Trophoblast cell (in vitro differentiated cells and primary cell): ENCODE data around the gene SLAMF9.

Experiments used
- DNase-seq, 2 donors: peaks; one replicate each; pipeline ENCODE4 v3.0.0-alpha.2; 2016
- H2AFZ ChIP-seq: 2 replicates; pipeline ENCODE4 v1.6.1; 2013; ENCODE audit warnings: low read length, moderate library complexity, mild to moderate bottlenecking; ENCODE audit not compliant: insufficient read depth, poor library complexity
- H2AK5ac ChIP-seq: 2 replicates; pipeline ENCODE4 v1.6.1; 2013; ENCODE audit warnings: mild to moderate bottlenecking, low read length
- H2BK120ac ChIP-seq: 2 replicates; pipeline ENCODE4 v1.6.1; 2013; ENCODE audit warnings: low read length, mild to moderate bottlenecking, moderate library complexity; ENCODE audit not compliant: insufficient read depth, poor library complexity
- H2BK12ac ChIP-seq: 2 replicates; pipeline ENCODE4 v1.6.1; 2013; ENCODE audit warnings: mild to moderate bottlenecking, low read length, moderate library complexity
- H2BK5ac ChIP-seq: 2 replicates; pipeline ENCODE4 v1.6.1; 2013; ENCODE audit warnings: low read length, low read depth, moderate library complexity, mild to moderate bottlenecking; ENCODE audit not compliant: poor library complexity
- H3K14ac ChIP-seq: 2 replicates; pipeline ENCODE4 v1.6.1; 2013; ENCODE audit warnings: mild to moderate bottlenecking, low read length
- H3K18ac ChIP-seq: 2 replicates; pipeline ENCODE4 v1.6.1; 2013; ENCODE audit warnings: mild to moderate bottlenecking, low read length
- H3K23ac ChIP-seq: 2 replicates; pipeline ENCODE4 v1.6.1; 2013; ENCODE audit warnings: low read length
- H3K27ac ChIP-seq: 2 replicates; pipeline ENCODE4 v1.5.1; 2013; ENCODE audit warnings: low read depth, mild to moderate bottlenecking, inconsistent platforms, low read length, moderate library complexity
- H3K27me3 ChIP-seq: 2 replicates; pipeline ENCODE4 v1.6.1; 2013; ENCODE audit warnings: inconsistent platforms, mild to moderate bottlenecking, low read length, moderate library complexity; ENCODE audit not compliant: insufficient read depth
- H3K36me3 ChIP-seq, 2 experiments: 1 replicate in 1 of 2; 2 replicates in 1 of 2; pipeline ENCODE4 v1.6.1; 2013; ENCODE audit warnings: low read length in 2 of 2, mild to moderate bottlenecking in 2 of 2, moderate library complexity in 1 of 2; ENCODE audit not compliant: insufficient read depth in 2 of 2, control insufficient read depth in 1 of 2
- H3K4ac ChIP-seq: 2 replicates; pipeline ENCODE4 v1.6.1; 2013; ENCODE audit warnings: low read depth, mild to moderate bottlenecking, low read length, moderate library complexity
- H3K4me1 ChIP-seq, 2 experiments: 1 replicate in 1 of 2; 2 replicates in 1 of 2; pipeline ENCODE4 v1.6.1; 2013; ENCODE audit warnings: low read length in 2 of 2, mild to moderate bottlenecking in 2 of 2, moderate library complexity in 1 of 2; ENCODE audit not compliant: insufficient read depth in 2 of 2, control insufficient read depth in 1 of 2
- H3K4me2 ChIP-seq: 2 replicates; pipeline ENCODE4 v1.6.1; 2013; ENCODE audit warnings: inconsistent platforms, mild to moderate bottlenecking, low read length, moderate library complexity
- H3K4me3 ChIP-seq: 2 replicates; pipeline ENCODE4 v1.5.1; 2013; ENCODE audit warnings: mild to moderate bottlenecking, low read depth, low read length, inconsistent platforms
- H3K79me1 ChIP-seq: one replicate; pipeline ENCODE4 v1.6.1; 2013; ENCODE audit warnings: low read length
- H3K79me2 ChIP-seq: 2 replicates; pipeline ENCODE4 v1.6.1; 2013; ENCODE audit warnings: low read length, mild to moderate bottlenecking; ENCODE audit not compliant: control insufficient read depth, insufficient read depth, poor library complexity
- H3K9ac ChIP-seq: 2 replicates; pipeline ENCODE4 v1.6.1; 2013; ENCODE audit warnings: mild to moderate bottlenecking, low read length
- H3K9me3 ChIP-seq: 2 replicates; pipeline ENCODE4 v1.6.1; 2013; ENCODE audit warnings: low read depth, mild to moderate bottlenecking, control low read depth, inconsistent platforms, low read length; ENCODE audit not compliant: insufficient read depth
- H4K12ac ChIP-seq: 2 replicates; pipeline ENCODE4 v1.6.1; 2013; ENCODE audit warnings: low read depth, mild to moderate bottlenecking, low read length, moderate library complexity
- H4K8ac ChIP-seq: 2 replicates; pipeline ENCODE4 v1.6.1; 2013; ENCODE audit warnings: low read depth, mild to moderate bottlenecking, low read length, moderate library complexity
- H4K91ac ChIP-seq: one replicate; pipeline ENCODE4 v1.6.1; 2013; ENCODE audit warnings: low read depth, mild to moderate bottlenecking, low read length, moderate library complexity
- WGBS: extraction: QIAGEN DNeasy Blood & Tissue Kit; methylation state at CpG from one replicate; pipeline ENCODE4 v1.1.7; 2013; ENCODE audit warnings: missing lambda C conversion rate; ENCODE audit not compliant: insufficient read length, insufficient coverage; ENCODE audit errors: extremely low coverage; 5-methylcytosine and 5-hydroxymethylcytosine counted together

Gene SLAMF9

GRCh38 chr1:159973350-159973940 lies 19.4 kb upstream of the SLAMF9 start:
- H4K91ac ChIP-seq: no peak overlapping the region
- H3K36me3 ChIP-seq: no peaks in the 10 kb centered on the region
- H3K4me3 ChIP-seq: no peak overlapping the region
- H3K27me3 ChIP-seq: no peaks in the 10 kb centered on the region
- no peak overlapping the region for H3K4ac ChIP-seq
- H3K9me3 ChIP-seq: no peaks in the 10 kb centered on the region
- WGBS: no CpG with 5 or more reads among the region's 6 CpGs
- no peaks in the 10 kb centered on the region for H3K4me1 ChIP-seq
- no peak overlapping the region for H3K4me2 ChIP-seq
- no peak overlapping the region for H2AK5ac ChIP-seq
- no peak overlapping the region for H3K23ac ChIP-seq
- no peak overlapping the region for H2BK5ac ChIP-seq
- no peaks in the 10 kb centered on the region for H3K79me2 ChIP-seq
- H3K27ac ChIP-seq: no peak overlapping the region
- no peak overlapping the region for H4K12ac ChIP-seq
- no peak overlapping the region for H2BK12ac ChIP-seq
- no peak overlapping the region for H3K18ac ChIP-seq
- no peak for DNase-seq
- no peaks in the 10 kb centered on the region for H3K79me1 ChIP-seq
- no peak overlapping the region for H2AFZ ChIP-seq
- no peak overlapping the region for H2BK120ac ChIP-seq
- H4K8ac ChIP-seq: no peak overlapping the region
- H3K9ac ChIP-seq: no peak overlapping the region
- H3K14ac ChIP-seq: no peak overlapping the region

- H4K8ac ChIP-seq: no peak overlapping the region
- no peak overlapping the region for H3K23ac ChIP-seq
- H4K91ac ChIP-seq: no peak overlapping the region
- H3K79me1 ChIP-seq: no peaks in the 10 kb centered on the region
- H3K36me3 ChIP-seq: no peaks in the 10 kb centered on the region
- no peaks in the 10 kb centered on the region for H3K4me1 ChIP-seq
- H3K4me2 ChIP-seq: no peak overlapping the region
- no peak overlapping the region for H2AFZ ChIP-seq
- H2BK12ac ChIP-seq: no peak overlapping the region
- no peak overlapping the region for H2AK5ac ChIP-seq
- no peak overlapping the region for H2BK5ac ChIP-seq
- DNase-seq: no peak
- WGBS: no CpG with 5 or more reads among the region's 8 CpGs
- no peak overlapping the region for H4K12ac ChIP-seq
- no peak overlapping the region for H3K18ac ChIP-seq
- no peak overlapping the region for H3K14ac ChIP-seq
- no peak overlapping the region for H2BK120ac ChIP-seq
- no peak overlapping the region for H3K27ac ChIP-seq
- H3K4me3 ChIP-seq: no peak overlapping the region
- no peak overlapping the region for H3K4ac ChIP-seq
- H3K9ac ChIP-seq: no peak overlapping the region
- no peaks in the 10 kb centered on the region for H3K79me2 ChIP-seq
- no peaks in the 10 kb centered on the region for H3K27me3 ChIP-seq
- no peaks in the 10 kb centered on the region for H3K9me3 ChIP-seq
Measured at GRCh38 chr1:159972443-159973205, 18.6 kb upstream of the SLAMF9 start.

- H2AK5ac ChIP-seq: no peak overlapping the region
- H3K4me3 ChIP-seq: no peak overlapping the region
- H4K8ac ChIP-seq: no peak overlapping the region
- H3K4me1 ChIP-seq: no peaks in the 10 kb centered on the region
- H3K36me3 ChIP-seq: no peaks in the 10 kb centered on the region
- no peak overlapping the region for H3K18ac ChIP-seq
- no peak overlapping the region for H2BK120ac ChIP-seq
- no peak overlapping the region for H3K4me2 ChIP-seq
- no peak overlapping the region for H4K91ac ChIP-seq
- no peaks in the 10 kb centered on the region for H3K79me1 ChIP-seq
- no peak overlapping the region for H2BK12ac ChIP-seq
- no peak overlapping the region for H2AFZ ChIP-seq
- no peak overlapping the region for H3K9ac ChIP-seq
- no peak overlapping the region for H3K23ac ChIP-seq
- no peak overlapping the region for H4K12ac ChIP-seq
- no peaks in the 10 kb centered on the region for H3K9me3 ChIP-seq
- no peak overlapping the region for H3K27ac ChIP-seq
- H2BK5ac ChIP-seq: no peak overlapping the region
- DNase-seq: no peak
- no CpG with 5 or more reads among the region's 9 CpGs for WGBS
- no peak overlapping the region for H3K14ac ChIP-seq
- no peaks in the 10 kb centered on the region for H3K79me2 ChIP-seq
- H3K4ac ChIP-seq: no peak overlapping the region
- H3K27me3 ChIP-seq: no peaks in the 10 kb centered on the region
Measured at GRCh38 chr1:159970932-159971342, 16.9 kb upstream of the SLAMF9 start.

DNA sequence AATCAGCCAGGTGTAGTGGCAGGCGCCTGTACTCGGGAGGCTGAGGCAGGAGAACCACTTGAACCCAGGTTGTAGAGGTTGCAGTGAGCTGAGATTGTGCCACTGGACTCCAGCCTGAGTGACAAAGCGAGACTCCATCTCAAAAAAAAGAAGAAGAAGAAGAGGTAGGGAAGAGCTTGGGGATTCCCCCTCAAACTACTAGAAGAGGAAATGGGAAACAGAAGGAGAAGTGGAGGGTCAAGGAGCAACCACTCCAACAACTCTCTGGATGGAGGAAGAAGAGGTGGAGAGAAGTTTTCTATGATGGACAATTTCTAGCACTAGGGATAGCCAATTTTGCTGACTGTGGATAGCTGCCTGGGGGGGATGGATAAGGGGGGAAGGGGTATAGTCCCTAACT lies 14.9 kb upstream of the SLAMF9 start:
- no CpG with 5 or more reads among the region's 3 CpGs for WGBS

More for the DNA sequence above, 14.9 kb upstream of the SLAMF9 start:
- H3K4me1 ChIP-seq: no peaks in the 10 kb centered on the region
- no peak overlapping the region for H2BK12ac ChIP-seq
- no peak overlapping the region for H3K14ac ChIP-seq
- H3K23ac ChIP-seq: no peak overlapping the region
- H4K91ac ChIP-seq: no peak overlapping the region
- no peak overlapping the region for H2AK5ac ChIP-seq
- H3K18ac ChIP-seq: no peak overlapping the region
- H3K27ac ChIP-seq: no peak overlapping the region
- H3K79me2 ChIP-seq: no peaks in the 10 kb centered on the region
- H3K79me1 ChIP-seq: no peaks in the 10 kb centered on the region
- H3K9ac ChIP-seq: no peak overlapping the region
- H3K4ac ChIP-seq: no peak overlapping the region
- H3K36me3 ChIP-seq: no peaks in the 10 kb centered on the region
- no peak overlapping the region for H2BK120ac ChIP-seq
- no peaks in the 10 kb centered on the region for H3K9me3 ChIP-seq
- no peak overlapping the region for H3K4me3 ChIP-seq
- H3K4me2 ChIP-seq: no peak overlapping the region
- DNase-seq: no peak
- no peak overlapping the region for H2AFZ ChIP-seq
- no peak overlapping the region for H4K12ac ChIP-seq
- H2BK5ac ChIP-seq: no peak overlapping the region
- H4K8ac ChIP-seq: no peak overlapping the region
- H3K27me3 ChIP-seq: no peaks in the 10 kb centered on the region
